GM12874 (cell line): ENCODE data around the gene GNAZ.

Experiments
- TF ChIP-seq, protein P1 (sequence below): IDR thresholded peaks from 2 replicates; pipeline ENCODE4 v1.5.1; 2011; ENCODE audit warnings: low read depth, mild to moderate bottlenecking, control low read depth, low read length, moderate library complexity; ENCODE audit not compliant: insufficient read depth

GNAZ gene

DNA sequence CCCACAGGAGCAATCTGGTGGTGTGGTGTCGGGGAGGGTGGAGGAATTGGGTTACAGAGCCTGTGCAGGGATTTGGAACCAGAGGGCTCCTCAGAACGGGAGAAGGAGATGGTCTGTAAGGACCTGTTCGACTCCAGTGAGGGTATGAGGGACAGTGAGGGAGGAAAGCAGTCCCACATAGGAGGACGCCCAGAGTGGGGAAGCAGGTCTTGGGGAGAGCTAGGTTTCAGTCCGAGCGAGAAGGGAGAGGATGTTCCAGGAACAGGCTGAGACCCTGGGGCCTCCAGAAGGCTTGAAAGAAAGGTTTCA, 32.0 kb upstream of the GNAZ start:
- TF ChIP-seq, protein P1, sequence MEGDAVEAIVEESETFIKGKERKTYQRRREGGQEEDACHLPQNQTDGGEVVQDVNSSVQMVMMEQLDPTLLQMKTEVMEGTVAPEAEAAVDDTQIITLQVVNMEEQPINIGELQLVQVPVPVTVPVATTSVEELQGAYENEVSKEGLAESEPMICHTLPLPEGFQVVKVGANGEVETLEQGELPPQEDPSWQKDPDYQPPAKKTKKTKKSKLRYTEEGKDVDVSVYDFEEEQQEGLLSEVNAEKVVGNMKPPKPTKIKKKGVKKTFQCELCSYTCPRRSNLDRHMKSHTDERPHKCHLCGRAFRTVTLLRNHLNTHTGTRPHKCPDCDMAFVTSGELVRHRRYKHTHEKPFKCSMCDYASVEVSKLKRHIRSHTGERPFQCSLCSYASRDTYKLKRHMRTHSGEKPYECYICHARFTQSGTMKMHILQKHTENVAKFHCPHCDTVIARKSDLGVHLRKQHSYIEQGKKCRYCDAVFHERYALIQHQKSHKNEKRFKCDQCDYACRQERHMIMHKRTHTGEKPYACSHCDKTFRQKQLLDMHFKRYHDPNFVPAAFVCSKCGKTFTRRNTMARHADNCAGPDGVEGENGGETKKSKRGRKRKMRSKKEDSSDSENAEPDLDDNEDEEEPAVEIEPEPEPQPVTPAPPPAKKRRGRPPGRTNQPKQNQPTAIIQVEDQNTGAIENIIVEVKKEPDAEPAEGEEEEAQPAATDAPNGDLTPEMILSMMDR = no peak

DNA sequence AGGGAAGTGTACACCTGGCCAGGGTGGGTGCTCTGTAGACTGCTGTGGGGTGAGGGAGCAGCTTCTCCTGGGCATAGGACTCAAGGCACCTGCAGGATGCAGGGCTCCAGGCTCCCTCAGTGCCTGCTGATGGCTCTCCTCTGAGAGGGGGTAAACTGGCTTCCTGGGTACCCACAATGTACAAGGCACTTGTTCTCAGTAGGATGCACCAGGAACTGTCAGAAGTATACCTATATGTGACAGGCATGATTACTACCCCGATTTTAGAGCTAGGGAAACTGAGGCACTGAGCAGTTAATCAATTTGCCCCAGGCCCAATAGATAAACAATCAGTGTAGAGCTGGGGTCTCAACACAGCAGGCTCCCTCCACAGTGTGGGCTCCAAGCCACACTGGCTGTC, 31.4 kb upstream of the GNAZ start:
- TF ChIP-seq, protein P1 = no peak

DNA sequence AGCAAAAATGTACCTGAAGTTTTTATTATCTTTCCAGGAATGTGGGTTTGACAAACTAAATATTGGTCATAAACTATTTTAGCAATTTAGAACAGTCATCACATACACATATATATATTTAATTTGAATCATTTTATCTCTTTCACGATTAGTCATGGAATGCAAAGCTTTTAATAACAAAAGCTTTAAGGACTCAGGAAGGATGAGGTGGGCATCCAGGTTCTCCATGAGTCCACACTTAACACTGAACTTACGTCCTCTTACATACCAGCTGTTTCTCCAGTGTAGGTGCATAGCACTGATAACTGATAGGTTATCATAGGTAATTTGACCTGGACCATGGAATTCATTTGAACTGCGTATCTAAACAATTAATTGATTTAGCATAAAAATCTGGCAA, 28.1 kb upstream of the GNAZ start:
- TF ChIP-seq, protein P1 = no peak

DNA sequence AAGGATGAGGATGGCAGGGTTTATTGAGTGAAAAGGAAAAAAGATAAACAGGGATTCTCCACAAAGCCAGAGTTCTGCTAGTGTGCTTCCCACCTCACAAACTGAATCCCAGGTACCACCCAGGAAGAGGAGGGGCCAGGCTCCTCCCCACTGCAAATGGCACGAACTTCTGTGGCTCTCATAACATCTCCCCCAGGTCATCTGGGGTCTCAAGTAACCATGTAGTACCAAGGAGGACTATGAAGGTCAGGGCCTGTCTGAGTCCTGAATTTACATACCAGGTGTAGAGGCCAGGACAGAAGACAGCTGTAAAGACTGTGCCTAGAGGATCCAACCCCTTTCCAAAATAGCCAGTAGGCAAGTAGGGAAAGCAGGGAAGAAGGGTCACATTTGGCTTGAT, 25.7 kb upstream of the GNAZ start:
- TF ChIP-seq, protein P1 = no peak

DNA sequence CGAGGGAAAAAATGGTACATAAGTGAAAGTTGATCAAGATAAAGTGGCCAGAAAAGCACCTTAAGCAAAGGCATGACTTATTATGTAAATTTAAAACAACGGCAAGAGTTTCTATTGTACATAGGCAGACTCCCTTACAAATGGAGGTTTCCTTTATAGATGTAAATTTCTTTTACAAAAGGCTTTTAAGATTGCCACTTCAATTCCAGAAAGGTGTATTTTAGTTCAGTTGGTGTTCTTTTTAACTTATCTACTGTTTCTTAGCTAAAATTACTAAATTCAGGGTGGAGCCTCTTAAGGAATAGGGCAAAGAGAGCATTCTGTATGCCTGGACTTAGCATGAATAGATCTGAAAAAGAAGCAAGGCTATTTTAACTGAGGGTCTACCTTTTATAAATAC, 24.9 kb upstream of the GNAZ start:
- TF ChIP-seq, protein P1 = no peak

DNA sequence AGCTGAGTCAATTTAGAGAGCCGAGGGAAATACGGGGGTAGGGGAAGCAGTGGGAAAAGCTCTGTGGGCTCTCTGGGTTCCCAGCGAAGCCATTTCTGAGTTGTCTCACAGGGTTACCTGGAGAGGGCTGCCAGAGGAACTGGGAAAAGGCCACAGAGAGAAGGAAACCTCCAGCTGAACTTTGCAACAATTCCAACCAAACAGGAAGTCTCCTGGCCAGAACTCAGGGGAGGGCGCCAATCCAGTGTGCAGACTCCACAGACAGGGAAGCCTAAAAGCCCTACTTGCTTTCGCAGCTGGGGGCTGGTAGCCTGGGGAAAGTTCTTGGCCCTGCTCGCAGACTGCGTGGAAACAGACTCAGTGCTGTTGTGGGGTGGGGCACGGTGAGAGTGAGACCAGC, 23.1 kb upstream of the GNAZ start:
- TF ChIP-seq, protein P1 = no peak

DNA sequence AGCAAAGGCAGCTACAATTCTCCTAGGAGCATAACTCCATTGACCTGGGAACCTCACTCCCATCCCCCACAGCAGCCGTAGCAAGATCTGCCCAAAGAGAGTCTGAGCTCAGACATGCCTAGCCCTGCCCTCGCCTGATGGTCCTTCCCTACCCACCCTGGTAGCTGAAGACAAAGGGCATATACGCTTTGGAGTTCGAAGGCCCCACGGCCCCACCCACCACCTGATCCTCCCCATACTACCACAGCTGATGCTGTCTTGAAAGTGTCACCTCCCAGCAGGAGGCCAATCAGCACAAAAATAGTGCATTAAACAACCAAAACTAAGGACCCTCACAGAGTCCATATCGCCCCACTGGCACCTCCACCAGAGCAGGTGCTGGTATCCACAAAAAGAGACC, 22.6 kb upstream of the GNAZ start:
- TF ChIP-seq, protein P1 = no peak
